GM10248 (cell line): ENCODE data around the gene SEPTIN5.
A peak's percentile ranks its signal among the peaks of the same experiment; 100 is the strongest.

Experiments used
- CTCF ChIA-PET: fragments of 300-600 bp; sonication (Branson Sonifier 250); formaldehyde crosslinking; extraction: SDS; loops from one replicate; lab custom pipeline; 2021; ENCODE audit warnings: antibody characterized with exemption; lab: Yijun Ruan, JAX
- POLR2A ChIA-PET: fragments of 350-650 bp; sonication (Branson Sonifier 250); formaldehyde crosslinking; extraction: SDS; loops from one replicate; lab custom pipeline; 2020; ENCODE audit warnings: antibody characterized with exemption; lab: Yijun Ruan, JAX
- DNase-seq: peaks from one replicate; pipeline ENCODE4 v3.0.0; 2012; ENCODE audit errors: extremely low spot score
- TF ChIP-seq, protein P1 (sequence below): IDR thresholded peaks from 2 replicates; pipeline ENCODE4 v1.5.1; 2012; ENCODE audit warnings: mild to moderate bottlenecking, low read depth; ENCODE audit errors: extremely low read depth, missing control alignments, control extremely low read depth

The SEPTIN5 gene

GRCh38 chr22:19755145-19755710 lies 40.9 kb downstream of the SEPTIN5 start:
- DNase-seq = no peak
- CTCF ChIA-PET = interaction anchor here (1.6 to 1.8 kb wide), 3 partner anchors 25 to 158 kb away, joined by 8 to 25 read pairs (median 11); no protein-coding TSS in a partner anchor
- POLR2A ChIA-PET = no interaction called here
- TF ChIP-seq, protein P1, sequence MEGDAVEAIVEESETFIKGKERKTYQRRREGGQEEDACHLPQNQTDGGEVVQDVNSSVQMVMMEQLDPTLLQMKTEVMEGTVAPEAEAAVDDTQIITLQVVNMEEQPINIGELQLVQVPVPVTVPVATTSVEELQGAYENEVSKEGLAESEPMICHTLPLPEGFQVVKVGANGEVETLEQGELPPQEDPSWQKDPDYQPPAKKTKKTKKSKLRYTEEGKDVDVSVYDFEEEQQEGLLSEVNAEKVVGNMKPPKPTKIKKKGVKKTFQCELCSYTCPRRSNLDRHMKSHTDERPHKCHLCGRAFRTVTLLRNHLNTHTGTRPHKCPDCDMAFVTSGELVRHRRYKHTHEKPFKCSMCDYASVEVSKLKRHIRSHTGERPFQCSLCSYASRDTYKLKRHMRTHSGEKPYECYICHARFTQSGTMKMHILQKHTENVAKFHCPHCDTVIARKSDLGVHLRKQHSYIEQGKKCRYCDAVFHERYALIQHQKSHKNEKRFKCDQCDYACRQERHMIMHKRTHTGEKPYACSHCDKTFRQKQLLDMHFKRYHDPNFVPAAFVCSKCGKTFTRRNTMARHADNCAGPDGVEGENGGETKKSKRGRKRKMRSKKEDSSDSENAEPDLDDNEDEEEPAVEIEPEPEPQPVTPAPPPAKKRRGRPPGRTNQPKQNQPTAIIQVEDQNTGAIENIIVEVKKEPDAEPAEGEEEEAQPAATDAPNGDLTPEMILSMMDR = no peak

DNA sequence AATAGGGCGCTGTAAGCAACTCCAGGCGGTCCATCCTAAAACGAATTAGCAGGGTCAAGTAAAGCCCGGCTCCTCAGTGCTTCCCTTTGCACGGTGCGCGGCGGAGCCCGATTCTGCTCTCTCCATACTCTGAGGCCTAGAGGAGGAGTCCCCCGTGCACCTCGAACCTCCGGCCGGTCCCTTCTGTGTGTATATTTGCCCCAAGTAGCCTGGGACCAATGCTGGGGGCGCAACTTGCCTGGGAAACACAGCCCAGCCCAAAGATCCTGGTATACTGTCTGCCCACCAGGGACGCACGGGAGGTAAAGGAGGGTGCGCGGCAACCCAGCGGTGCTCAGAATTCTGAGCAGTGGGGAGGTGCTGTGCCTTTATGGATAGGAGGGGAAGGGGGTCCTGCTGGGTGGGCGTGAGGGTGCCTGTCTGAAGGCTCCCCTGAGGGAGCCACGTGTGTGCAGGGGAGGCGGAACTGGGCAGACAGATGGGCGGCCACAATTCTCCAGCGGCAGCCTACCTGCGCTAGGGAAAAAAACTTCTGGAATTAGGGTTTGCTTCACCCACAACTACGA lies 41.5 kb downstream of the SEPTIN5 start:
- TF ChIP-seq, protein P1 = no peak
- CTCF ChIA-PET = interaction anchor here (0.8 to 1.8 kb wide), 10 partner anchors 14 to 192 kb away, joined by 3 to 25 read pairs (median 6); no protein-coding TSS in a partner anchor
- POLR2A ChIA-PET = no interaction called here
- DNase-seq = no peak

DNA sequence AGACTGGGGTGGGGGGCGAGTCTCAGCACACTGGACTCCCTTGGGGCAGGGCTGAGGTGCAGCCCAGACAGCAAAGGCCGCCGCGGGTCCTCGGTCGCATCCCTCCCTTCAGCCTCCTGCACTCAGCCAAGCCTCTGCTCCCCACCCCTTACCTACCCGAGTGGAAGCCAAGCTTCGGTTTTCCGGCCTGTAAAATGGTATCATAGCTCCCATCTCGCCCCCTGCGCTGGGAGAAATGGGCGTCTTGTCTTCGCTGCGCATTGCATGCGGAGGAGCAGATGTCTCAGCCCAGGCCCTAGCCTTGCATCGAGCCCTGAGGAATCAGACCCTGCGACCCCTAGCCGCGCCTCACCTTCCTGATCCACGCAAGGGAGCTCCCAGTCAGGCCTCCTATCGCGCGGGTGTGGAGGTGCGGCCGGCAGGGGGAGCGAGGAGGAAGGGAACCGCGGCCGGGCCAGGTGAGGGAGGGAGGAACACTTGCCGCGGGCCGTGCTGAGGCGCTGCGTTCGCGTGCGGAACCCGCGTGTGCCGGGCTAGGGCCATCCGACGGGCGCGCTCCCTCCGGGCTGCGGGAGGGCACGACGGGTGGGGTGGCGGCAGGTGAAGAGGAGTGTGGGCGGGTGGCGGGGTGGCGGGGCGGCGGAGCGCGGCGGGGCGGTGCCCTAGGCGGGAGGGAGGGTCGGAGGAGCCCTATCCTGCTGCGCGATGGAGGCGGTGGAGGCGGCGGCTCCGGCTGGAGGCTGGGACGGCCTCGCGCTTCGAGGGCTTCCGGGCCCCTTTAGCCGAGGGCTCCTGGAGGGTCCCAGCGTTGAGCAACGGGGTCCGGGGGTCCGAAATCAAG lies 42.2 kb downstream of the SEPTIN5 start:
- TF ChIP-seq, protein P1 = peak; percentile 64
- POLR2A ChIA-PET = no interaction called here
- peak; percentile 80 for DNase-seq
- CTCF ChIA-PET = interaction anchor here (0.8 to 1.8 kb wide), 10 partner anchors 13 to 192 kb away, joined by 3 to 25 read pairs (median 6); no protein-coding TSS in a partner anchor

- DNase-seq = no peak
- ChIA-PET POLR2A (no interaction called here), CTCF (interaction anchor here (0.9 to 1.8 kb wide), 8 partner anchors 9 to 191 kb away, joined by 3 to 25 read pairs (median 5); no protein-coding TSS in a partner anchor)
- TF ChIP-seq, protein P1 = no peak
Observed at GRCh38 chr22:19757140-19757984, 43.1 kb downstream of the SEPTIN5 start.

- no peak for DNase-seq
- ChIA-PET POLR2A (no interaction called here), CTCF (interaction anchor here (0.9 to 1.5 kb wide), 2 partner anchors 10 to 152 kb away, joined by 4 read pairs; no protein-coding TSS in a partner anchor)
- TF ChIP-seq, protein P1 = no peak
Observed at GRCh38 chr22:19757985-19758895, 43.9 kb downstream of the SEPTIN5 start.
